ENCODE measurements around the gene PTPA.
"Not testable (repeated sequence)": the region's sequence is repeated elsewhere in the genome, so short reads cannot be mapped to it uniquely, and the experiment has no call there.

PTPA gene

GRCh38 chr9:129121483-129121882 is 10.3 kb downstream of the PTPA start:
- no peak for DNase-seq
- H2AFZ ChIP-seq (ENCODE audit: low read depth, low read length): no peak overlapping the region
- H3K36me3 ChIP-seq (ENCODE audit: insufficient read depth, low read length): peaks cover 51% of the 10 kb centered on the region

GRCh38 chr9:129122133-129122532 is 10.9 kb downstream of the PTPA start:
- peaks cover 57% of the 10 kb centered on the region for H3K36me3 ChIP-seq (ENCODE audit: insufficient read depth, low read length)
- DNase-seq: no peak

More at GRCh38 chr9:129121483-129121882, 10.3 kb downstream of the PTPA start:
- Histone ChIP-seq H4K20me1 (ENCODE audit: insufficient read depth, low read length) (peaks cover 14% of the 10 kb centered on the region; the same call in 1 of the 2 replicates), H3K4me1 (ENCODE audit: insufficient read depth, low read length) (no peaks in the 10 kb centered on the region), H3K4me2 (ENCODE audit: insufficient read depth, low read length) (no peak overlapping the region), H3K79me2 (ENCODE audit: insufficient read depth, low read length) (peaks cover 50% of the 10 kb centered on the region), H3K27ac (ENCODE audit: low read length) (no peak overlapping the region), H3K27me3 (ENCODE audit: insufficient read depth, low read length, poor library complexity) (no peaks in the 10 kb centered on the region), H3K9ac (ENCODE audit: low read depth, low read length) (no peak overlapping the region), H3K9me3 (ENCODE audit: insufficient read depth, low read length, severe bottlenecking) (no peaks in the 10 kb centered on the region), H3K4me3 (ENCODE audit: low read depth in 1 of 2, low read length in 2 of 2) (no peak overlapping the region)
- ATAC-seq (ENCODE audit: insufficient read depth, low read depth): no peak
- TF ChIP-seq EZH2 (IDR thresholded peaks at IDR 0.05; ENCODE audit: borderline replicate concordance, low read depth, low read length, severe bottlenecking): no peak
- TF ChIP-seq CTCF (IDR thresholded peaks at IDR 0.05; ENCODE audit: borderline replicate concordance, extremely low read depth, low read length, poor library complexity, severe bottlenecking): no peak

GRCh38 chr9:129122976-129123375 is 11.8 kb downstream of the PTPA start:
- not testable (repeated sequence) for H3K9ac ChIP-seq (ENCODE audit: low read depth, low read length); H3K27ac ChIP-seq (ENCODE audit: low read length); H3K4me2 ChIP-seq (ENCODE audit: insufficient read depth, low read length); H3K9me3 ChIP-seq (ENCODE audit: insufficient read depth, low read length, severe bottlenecking); H2AFZ ChIP-seq (ENCODE audit: low read depth, low read length); DNase-seq; H3K4me1 ChIP-seq (ENCODE audit: insufficient read depth, low read length); H3K4me3 ChIP-seq (ENCODE audit: low read depth in 1 of 2, low read length in 2 of 2); H3K27me3 ChIP-seq (ENCODE audit: insufficient read depth, low read length, poor library complexity); ATAC-seq (ENCODE audit: insufficient read depth, low read depth)
- H4K20me1 ChIP-seq (ENCODE audit: insufficient read depth, low read length): peaks cover 14% of the 10 kb centered on the region; the same call in 1 of the 2 replicates
- H3K36me3 ChIP-seq (ENCODE audit: insufficient read depth, low read length): peaks cover 66% of the 10 kb centered on the region
- H3K79me2 ChIP-seq (ENCODE audit: insufficient read depth, low read length): peaks cover 35% of the 10 kb centered on the region

More at GRCh38 chr9:129122133-129122532, 10.9 kb downstream of the PTPA start:
- Histone ChIP-seq H3K27me3 (ENCODE audit: insufficient read depth, low read length, poor library complexity) (no peaks in the 10 kb centered on the region), H4K20me1 (ENCODE audit: insufficient read depth, low read length) (peaks cover 14% of the 10 kb centered on the region; the same call in 1 of the 2 replicates), H2AFZ (ENCODE audit: low read depth, low read length) (no peak overlapping the region), H3K27ac (ENCODE audit: low read length) (no peak overlapping the region), H3K79me2 (ENCODE audit: insufficient read depth, low read length) (peaks cover 44% of the 10 kb centered on the region), H3K4me1 (ENCODE audit: insufficient read depth, low read length) (no peaks in the 10 kb centered on the region), H3K9ac (ENCODE audit: low read depth, low read length) (no peak overlapping the region), H3K4me2 (ENCODE audit: insufficient read depth, low read length) (no peak overlapping the region), H3K9me3 (ENCODE audit: insufficient read depth, low read length, severe bottlenecking) (no peaks in the 10 kb centered on the region), H3K4me3 (ENCODE audit: low read depth in 1 of 2, low read length in 2 of 2) (no peak overlapping the region)
- no peak for TF ChIP-seq CTCF (IDR thresholded peaks at IDR 0.05; ENCODE audit: borderline replicate concordance, extremely low read depth, low read length, poor library complexity, severe bottlenecking)
- no peak for TF ChIP-seq EZH2 (IDR thresholded peaks at IDR 0.05; ENCODE audit: borderline replicate concordance, low read depth, low read length, severe bottlenecking)
- no peak for ATAC-seq (ENCODE audit: insufficient read depth, low read depth)

GRCh38 chr9:129124506-129125069 is 13.4 kb downstream of the PTPA start:
- H3K36me3 ChIP-seq (ENCODE audit: insufficient read depth, low read length): peaks cover 72% of the 10 kb centered on the region

More at GRCh38 chr9:129124506-129125069, 13.4 kb downstream of the PTPA start:
- Histone ChIP-seq H2AFZ (ENCODE audit: low read depth, low read length) (no peak overlapping the region), H3K27me3 (ENCODE audit: insufficient read depth, low read length, poor library complexity) (no peaks in the 10 kb centered on the region), H4K20me1 (ENCODE audit: insufficient read depth, low read length) (peaks cover 14% of the 10 kb centered on the region; the same call in 1 of the 2 replicates), H3K4me3 (ENCODE audit: low read depth in 1 of 2, low read length in 2 of 2) (no peak overlapping the region), H3K9me3 (ENCODE audit: insufficient read depth, low read length, severe bottlenecking) (no peaks in the 10 kb centered on the region), H3K9ac (ENCODE audit: low read depth, low read length) (no peak overlapping the region), H3K4me1 (ENCODE audit: insufficient read depth, low read length) (no peaks in the 10 kb centered on the region), H3K27ac (ENCODE audit: low read length) (no peak overlapping the region), H3K79me2 (ENCODE audit: insufficient read depth, low read length) (peaks cover 21% of the 10 kb centered on the region), H3K4me2 (ENCODE audit: insufficient read depth, low read length) (no peak overlapping the region)
- DNase-seq: no peak
- ATAC-seq (ENCODE audit: insufficient read depth, low read depth): no peak
- no peak for TF ChIP-seq EZH2 (IDR thresholded peaks at IDR 0.05; ENCODE audit: borderline replicate concordance, low read depth, low read length, severe bottlenecking)
- TF ChIP-seq CTCF (IDR thresholded peaks at IDR 0.05; ENCODE audit: borderline replicate concordance, extremely low read depth, low read length, poor library complexity, severe bottlenecking): no peak

Data from DND-41 (cell line).